GM18873 (cell line): ENCODE measurements around the gene SRSF11.

Experiments
- ATAC-seq: cut with Tn5 transposase; IDR thresholded peaks from one replicate; pipeline ENCODE4 v1.9.1; 2021; ENCODE audit warnings: mild to moderate bottlenecking, moderate library complexity, moderate number of reproducible peaks; ENCODE audit not compliant: unreplicated experiment, low FRiP score

The SRSF11 gene

DNA sequence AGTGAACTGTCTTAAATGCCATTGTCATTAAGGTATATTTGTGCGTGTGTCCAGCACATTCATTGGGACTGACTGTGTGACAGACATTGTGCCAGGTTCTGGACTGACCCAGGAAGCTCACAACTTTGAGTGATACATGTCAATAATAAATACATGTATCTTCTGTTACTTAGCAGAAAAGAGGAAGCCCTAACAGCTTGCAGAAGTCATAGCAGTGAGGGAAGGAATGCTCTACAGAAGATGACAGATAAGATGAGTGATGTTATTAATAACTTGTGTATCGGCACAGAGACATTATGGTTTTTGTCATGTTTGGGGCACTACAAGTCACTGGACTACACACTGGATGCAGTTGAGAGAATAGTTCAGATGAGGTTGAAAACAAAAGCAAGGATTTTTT is 1.2 kb upstream of the SRSF11 start:
- no peak for ATAC-seq

DNA sequence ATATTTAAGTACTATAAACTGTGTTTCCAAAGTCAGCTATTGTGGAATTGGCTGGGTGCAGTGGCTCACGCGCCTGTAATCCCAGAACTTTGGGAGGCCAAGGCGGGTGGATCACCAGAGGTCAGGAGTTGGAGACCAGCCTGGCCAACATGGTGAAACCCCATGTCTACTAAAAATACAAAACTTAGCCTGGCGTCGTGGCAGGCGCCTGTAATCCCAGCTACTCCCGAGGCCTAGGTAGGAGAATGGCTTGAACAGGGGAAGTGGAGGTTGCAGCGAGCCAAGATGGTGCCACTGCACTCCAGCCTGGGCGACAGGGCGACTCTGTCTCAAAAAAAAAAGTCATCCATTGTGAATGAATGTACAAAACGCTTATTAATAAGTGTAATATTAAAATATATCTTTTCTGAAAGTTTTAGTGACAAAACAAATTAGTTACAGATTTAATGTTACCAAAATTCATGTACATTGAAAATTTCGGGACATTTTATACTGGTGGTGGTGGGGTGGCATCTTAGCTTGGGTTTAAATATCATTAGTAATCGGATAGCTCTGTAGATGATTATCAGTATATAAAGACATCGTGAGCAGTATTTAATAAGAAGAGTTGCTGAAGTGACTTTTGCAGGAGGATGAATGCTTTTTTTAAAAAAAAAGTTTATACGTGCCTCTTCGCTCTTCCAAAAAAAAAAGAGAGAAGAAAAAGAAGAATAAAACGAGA is 503 bp upstream of the SRSF11 start:
- ATAC-seq: peak; percentile 21

DNA sequence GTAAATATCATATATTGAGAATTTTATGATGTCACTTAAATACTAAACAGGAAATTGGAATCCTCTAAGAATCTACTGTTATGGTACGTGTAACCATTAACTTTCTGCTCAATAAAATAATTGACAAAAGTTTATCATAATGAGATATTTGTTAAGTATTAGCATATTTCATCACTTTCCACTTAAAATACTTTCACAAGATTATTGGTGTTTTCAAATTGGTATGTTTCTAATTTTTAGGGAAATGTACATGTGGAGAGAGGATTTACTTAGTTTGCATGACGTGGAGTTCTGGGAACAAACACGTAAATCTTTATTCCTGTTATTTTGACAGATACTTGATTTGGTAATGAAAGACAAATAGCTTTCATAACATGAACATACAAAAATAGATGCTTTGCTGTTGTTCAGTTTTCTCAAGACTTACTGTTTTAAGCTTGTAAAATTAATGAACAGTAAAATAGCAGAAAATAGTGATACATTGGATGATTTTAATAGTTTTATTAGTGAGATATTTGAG is 1.6 kb downstream of the SRSF11 start:
- no peak for ATAC-seq

DNA sequence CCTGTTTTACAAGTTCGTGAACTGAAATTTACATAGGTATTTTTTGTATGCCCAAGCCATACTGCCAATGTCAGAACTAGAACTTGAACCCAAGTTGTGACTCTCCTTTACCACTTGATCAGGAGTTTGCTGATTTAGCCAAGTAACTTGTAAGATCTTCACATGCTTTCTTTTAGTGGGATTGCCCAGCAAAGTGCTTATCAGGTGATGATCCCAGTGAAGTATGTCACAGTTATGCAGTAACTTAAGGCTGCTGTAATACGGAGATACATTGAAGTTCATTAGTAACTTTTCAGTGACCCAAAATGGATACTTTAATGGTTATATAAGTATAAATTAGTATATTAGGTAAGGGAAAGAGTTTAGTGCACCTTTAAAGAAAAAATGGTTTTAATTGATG is 3.8 kb downstream of the SRSF11 start:
- no peak for ATAC-seq

DNA sequence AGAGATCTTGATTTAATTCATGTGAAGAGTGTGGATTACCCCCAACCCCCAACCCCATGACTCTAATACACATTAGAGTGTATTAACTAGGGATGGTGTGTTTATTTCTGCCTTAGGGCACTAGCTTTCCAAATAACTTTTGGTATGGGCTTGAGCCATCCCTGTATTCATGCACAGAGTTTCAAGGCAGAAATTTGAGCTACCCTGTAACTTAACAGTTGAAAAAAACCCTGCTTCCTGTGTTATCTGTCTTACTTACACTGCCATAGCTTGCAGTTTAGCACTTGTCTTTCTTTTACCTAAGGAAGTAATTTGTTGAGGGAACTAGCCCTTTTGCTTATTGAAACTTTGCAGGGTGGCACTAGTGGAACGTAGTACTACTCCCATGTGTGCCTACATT is 6.3 kb downstream of the SRSF11 start:
- ATAC-seq: no peak

DNA sequence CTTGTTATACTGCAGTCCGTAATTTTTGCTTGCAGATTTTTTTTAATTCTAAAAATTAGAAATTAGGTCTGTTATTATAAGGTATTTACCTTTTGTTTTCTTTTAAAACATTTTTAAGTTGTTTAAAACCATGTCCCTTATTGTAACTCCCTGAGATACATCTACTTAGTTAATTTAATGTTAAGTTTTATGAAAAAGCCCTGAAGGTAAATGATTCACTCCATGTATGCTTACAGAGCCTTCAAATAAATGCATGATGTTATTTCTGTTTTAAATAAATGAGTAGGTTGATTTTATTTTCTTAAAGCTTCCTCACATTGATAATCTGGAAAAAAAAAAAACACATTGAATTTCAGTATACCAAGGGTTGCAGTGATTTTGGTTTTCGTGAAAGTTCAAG is 7.5 kb downstream of the SRSF11 start:
- ATAC-seq: no peak

DNA sequence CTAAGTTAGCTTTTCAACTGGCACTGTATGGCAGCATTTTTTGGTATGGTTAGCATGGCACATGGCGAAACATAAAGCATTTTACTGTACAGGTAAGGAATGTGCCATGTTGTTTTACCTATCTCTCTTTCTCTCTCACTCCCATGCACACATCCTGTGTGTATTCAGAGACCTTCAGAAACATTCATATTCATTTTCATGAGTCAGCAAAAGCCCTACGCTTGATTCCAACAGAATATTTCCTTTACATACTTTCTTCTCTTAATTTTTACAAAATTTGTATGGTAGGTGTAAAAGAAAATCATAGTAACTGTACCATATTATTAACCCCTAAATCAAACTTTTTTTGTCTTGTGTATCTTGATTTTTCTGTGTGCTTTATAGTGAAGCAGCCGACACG is 10.3 kb downstream of the SRSF11 start:
- no peak for ATAC-seq

DNA sequence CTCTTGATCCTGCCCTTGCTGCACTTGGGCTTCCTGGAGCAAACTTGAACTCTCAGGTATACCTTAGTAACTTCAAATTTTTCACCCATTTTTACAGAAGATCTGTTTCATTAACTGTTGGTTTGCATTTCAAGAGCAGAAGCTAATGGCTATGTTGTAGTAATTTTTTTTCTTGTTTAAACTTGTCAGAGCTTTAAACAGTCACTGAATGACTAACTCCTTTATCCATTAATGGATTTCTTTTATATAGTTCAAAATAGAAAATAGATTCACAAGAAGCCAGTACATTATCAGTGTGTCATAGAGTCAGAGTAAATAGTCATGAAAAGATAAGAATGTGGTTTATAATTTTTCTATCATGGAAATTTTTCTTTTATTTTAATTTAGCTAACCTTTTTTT is 13.6 kb downstream of the SRSF11 start:
- no peak for ATAC-seq

DNA sequence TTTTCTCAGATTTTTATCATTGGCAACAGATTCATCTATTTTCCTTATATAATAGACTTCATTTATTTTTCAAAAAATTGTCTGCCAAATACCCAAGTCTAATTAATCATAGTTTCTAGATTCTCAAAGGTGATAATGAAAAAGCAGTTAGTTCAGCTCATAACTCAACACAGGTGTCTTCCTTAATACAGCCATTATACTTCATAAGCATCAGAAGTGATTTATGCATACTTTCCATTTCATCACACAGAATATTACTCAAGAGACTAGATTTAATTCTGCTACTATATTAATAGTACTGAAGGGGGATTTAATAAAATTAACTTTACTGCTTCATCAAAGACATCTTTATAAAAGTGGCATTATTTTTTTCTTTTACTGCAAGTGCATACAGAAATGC is 18.8 kb downstream of the SRSF11 start:
- no peak for ATAC-seq

DNA sequence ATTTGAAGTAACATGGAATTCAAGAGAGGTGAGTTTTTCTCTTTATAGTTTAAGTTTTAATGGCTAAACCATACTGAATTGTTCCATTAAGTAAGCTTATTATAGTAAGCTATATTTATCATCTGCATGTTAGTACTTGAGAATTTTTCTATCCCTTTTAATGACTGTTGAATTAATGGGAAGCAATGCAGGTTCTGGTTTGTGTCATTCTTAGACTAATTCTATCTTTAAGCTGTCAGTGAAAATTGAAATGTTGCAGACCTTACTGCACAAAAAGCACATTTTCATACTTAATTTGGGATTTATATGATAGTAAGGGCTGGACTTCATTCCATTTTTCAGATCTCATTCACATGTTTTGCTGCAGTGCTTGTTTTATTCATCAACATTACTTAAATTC is 25.9 kb downstream of the SRSF11 start:
- no peak for ATAC-seq

DNA sequence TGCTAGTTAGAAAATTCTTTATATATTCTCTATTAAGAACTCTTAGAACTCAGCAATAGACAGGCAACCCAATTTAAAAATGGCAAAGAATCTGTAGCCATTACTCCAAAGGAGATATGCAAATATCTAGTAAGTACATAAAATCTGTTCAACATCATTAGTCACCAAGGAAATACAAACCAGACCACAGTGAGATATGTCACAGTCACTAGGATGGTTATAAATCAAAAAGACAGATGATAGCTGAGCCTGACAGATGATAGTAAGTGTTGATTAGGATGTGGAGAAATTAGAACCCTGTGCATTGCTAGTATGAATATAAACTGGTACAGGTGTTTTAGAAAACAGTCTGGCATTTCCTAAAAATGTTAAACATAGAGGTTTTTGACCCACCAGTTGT is 26.6 kb downstream of the SRSF11 start:
- no peak for ATAC-seq

DNA sequence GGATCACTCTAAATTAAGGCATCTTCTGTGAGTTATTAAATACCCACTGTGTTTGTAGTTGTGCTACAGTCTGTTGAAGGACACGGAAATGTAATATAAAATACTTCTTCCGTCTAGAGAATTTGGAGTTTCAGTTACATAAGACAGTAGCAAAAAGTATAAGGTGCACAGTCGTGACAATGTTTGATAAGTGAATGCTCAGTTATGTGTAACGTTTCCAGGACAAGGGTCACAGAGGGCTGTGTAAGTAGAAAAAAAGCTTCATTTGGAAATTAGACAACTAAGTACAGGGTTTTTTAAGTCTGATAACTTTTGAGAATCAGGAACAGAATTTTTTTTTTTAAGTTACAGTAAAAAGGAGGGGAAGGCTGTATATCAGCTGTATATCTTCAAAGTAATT is 27.5 kb downstream of the SRSF11 start:
- ATAC-seq: no peak

DNA sequence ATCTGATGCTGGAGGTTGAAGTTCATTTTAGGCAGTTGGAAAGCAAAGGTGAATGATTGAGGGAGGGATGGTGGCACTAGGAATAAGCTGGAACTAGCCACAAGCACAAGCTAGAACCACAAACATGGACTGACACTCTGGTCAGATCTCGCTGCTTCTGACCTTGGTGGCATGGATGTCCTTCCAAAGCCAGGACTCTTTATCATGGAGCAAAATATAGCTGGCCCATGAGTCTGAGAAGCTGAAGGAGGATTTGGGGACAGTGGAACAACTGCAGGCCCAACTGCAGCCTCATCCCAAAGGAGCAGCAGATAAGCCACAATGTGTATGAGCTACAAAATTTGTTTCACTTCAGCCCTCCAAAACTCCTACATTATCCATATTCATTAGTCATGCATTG is 35.5 kb downstream of the SRSF11 start:
- ATAC-seq: no peak

DNA sequence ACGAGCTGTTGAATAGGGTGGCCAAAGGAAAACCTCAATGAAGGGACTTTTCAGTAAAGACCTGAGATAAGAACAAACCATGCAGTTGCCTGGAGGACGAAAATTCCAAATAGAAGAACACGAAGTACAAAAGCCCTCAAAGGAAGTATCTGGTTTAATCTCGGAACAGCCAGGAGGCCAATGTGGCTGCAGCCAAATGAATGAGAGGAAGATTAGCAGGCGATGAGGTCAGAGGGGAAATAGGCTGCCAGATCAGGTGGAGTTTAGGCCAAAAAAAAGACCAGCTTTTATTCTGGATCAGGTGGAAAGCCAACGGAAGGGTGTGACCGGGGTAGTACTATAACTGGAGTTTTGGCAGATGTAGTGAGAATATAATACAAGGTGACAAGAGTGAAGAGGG is 43.7 kb downstream of the SRSF11 start:
- ATAC-seq: no peak

DNA sequence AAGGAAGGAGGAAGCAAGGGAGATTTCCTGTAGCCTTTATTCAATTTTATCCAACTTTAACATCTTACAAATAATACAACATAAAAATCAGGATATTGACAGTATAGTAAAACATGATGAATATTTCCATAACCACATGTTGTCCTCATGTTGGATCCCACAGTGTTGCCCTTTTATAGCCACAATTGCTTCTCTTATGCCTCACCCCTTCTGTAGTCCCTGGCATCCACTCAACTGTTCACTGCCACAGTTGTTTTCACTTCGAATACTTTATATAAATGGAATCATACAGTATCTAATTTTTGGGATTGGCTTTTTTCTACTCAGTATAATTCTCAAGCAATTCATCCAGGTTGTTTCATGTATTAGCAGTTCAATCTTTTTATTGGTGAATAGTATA is 44.8 kb downstream of the SRSF11 start:
- ATAC-seq: no peak

DNA sequence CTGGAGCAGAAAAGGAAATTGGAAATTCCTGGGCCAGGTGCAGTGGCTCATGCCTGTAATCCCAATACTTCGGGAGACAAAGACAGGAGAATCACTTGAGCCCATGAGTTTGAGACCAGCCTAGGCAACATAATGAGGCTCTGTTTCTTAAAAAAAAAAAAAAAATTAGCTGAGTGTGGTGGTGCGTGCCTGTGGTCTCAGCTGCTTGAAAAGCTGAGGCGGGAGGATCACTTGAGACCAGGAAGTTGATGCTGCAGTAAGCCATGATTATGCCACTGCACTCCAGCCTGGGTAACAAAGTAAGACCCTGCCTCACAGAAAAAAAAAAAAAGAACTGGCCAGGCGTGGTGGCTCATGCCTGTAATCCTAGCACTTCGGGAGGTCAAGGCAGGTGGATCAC is 56.7 kb downstream of the SRSF11 start:
- no peak for ATAC-seq

DNA sequence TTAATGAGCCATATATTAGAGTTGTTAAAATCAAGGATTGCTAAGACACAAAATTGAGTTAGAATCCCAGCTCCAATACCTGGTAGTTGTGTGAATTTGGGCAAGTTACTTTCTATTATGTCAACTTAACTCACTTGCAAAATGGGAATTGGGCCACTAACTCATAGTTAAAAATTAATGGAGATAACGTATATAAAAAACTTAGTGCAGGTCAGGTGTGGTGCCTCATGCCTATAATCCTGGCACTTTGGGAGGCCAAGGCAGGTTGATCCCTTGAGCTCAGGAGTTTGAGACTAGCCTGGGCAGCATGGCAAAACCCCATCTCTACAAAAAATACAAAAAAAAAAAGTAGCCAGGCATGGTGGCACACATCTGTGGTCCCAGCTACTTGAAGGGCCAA is 57.5 kb downstream of the SRSF11 start:
- ATAC-seq: no peak

DNA sequence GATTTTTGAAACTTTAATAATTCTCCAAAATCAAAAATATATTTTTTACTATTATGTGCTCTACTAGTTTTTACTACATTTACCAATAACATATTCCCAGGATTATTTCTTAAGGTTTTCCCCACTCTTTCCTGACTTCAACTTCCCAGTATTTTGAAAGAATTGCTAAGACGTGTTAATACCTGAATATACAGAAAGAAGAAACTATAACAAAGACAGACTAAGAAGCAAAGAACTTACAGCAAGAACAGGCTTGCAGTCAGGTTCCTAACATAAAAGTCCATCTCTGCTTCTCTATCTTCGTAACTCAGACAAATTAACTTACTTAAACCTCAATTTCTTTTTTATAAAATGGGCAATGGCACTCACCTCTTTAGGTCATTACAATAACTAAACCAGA is 63.2 kb downstream of the SRSF11 start:
- no peak for ATAC-seq

DNA sequence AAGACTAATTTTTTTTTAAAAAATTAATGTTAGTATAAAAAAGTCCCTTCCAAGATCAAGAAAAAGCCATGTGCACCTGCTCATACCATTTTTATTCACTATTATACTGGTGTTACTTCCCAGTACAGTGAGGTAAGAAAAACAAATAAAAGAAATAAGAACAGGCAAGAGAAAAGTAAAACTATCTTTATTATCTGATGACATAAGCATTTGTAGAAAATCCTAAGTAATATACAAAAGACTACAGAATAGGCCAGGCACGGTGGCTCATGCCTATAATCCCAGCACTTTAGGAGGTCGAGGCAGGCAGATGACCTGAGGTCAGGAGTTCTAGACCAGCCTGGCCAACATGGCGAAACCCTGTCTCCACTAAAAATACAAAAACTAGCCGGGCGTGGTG is 65.3 kb downstream of the SRSF11 start:
- no peak for ATAC-seq

DNA sequence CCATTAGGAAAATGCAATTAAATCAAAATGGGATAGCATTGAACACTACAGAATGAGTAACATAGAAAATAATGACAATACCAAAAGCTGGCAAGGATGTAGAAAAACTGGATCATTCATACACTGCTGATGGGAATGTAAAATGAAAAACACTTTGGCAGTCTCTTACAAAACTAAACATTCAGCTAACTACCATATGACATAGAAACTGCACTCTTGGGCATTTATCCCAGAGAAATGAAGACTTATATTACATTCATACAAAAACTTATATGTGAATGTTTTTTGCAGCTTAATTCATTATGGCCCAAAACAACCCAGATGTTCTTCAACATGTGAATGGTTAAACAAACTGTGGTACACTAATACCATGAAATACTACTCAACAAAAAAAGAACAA is 67.0 kb downstream of the SRSF11 start:
- ATAC-seq: no peak

DNA sequence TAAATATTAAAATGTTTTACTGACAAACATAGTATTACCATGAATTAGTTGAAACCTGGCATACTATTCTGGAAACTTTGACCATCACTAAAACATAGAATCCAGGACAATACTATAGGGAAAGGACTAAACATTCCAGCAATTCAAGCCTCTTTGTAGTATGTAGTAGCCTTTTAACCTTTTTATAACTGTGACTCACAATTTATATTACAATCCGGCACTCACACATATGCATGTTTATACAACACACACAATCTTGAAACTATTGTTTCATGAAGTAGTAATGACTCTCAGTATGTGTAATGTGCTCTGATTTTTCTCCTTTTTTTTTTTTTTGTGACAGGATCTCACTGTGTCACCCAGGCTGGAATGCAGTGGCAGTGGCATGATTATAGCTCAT is 69.0 kb downstream of the SRSF11 start:
- ATAC-seq: no peak

DNA sequence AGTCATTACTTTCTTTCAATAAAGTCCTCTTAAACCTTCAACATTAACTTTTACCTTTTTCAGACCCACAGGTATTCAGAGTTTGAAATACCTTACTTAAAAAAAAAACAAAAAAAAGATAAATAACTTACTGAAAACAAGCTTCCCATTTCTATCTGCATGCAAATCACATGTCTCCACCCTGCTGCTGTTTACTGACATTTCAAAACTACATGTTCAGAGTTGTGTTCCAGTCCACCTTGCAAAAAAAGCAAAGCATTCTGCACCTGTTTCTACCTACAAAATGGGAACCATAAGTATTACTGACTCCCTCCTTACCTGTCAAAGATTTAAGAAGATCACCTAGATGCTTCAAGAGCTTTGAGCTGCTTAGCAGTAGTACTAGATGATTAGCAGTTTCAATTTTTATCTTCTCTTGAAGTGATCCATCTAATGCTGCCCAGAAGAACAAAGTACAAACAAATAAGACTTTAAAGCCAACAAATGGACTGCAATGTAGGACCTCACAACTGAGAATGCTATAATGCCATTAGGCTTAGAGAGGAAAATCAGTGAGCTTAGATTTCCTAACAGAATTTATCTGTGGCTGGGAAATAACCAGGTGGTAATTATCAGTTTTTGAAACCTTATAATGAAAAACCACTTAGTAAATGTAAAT is 72.1 kb downstream of the SRSF11 start:
- ATAC-seq: no peak
